GM19324 (cell line): Measurements from ENCODE around the gene EVI5.
"Not testable (repeated sequence)": the region's sequence is repeated elsewhere in the genome, so short reads cannot be mapped to it uniquely, and the experiment has no call there.

ENCODE experiments used
- ATAC-seq: cut with Tn5 transposase; IDR thresholded peaks from one replicate; pipeline ENCODE4 v1.9.1; 2021; ENCODE audit warnings: mild to moderate bottlenecking, moderate library complexity; ENCODE audit not compliant: unreplicated experiment, low FRiP score

The EVI5 gene

GRCh38 chr1:92795166-92795565 lies 10.3 kb upstream of the EVI5 start:
- ATAC-seq: no peak

GRCh38 chr1:92792340-92792782 lies 7.5 kb upstream of the EVI5 start:
- ATAC-seq: no peak

GRCh38 chr1:92791487-92792066 lies 6.7 kb upstream of the EVI5 start:
- no peak for ATAC-seq

GRCh38 chr1:92790867-92791266 lies 6.0 kb upstream of the EVI5 start:
- ATAC-seq: no peak

GRCh38 chr1:92790081-92790480 lies 5.2 kb upstream of the EVI5 start:
- ATAC-seq: no peak

GRCh38 chr1:92786111-92786901 lies 1.4 kb upstream of the EVI5 start:
- no peak for ATAC-seq

GRCh38 chr1:92784021-92784638 lies 778 bp downstream of the EVI5 start:
- ATAC-seq: no peak

GRCh38 chr1:92783550-92783949 lies 1.4 kb downstream of the EVI5 start:
- not testable (repeated sequence) for ATAC-seq

GRCh38 chr1:92778376-92778775 lies 6.5 kb downstream of the EVI5 start:
- ATAC-seq: no peak

GRCh38 chr1:92774407-92774806 lies 10.5 kb downstream of the EVI5 start:
- ATAC-seq: no peak

- not testable (repeated sequence) for ATAC-seq
These were observed 11.2 kb downstream of the EVI5 start for GRCh38 chr1:92773749-92774148.

GRCh38 chr1:92769856-92770255 lies 15.1 kb downstream of the EVI5 start:
- ATAC-seq: no peak

- ATAC-seq: no peak
These were observed 16.0 kb downstream of the EVI5 start for GRCh38 chr1:92768915-92769314.

- ATAC-seq: no peak
These were observed 16.6 kb downstream of the EVI5 start for GRCh38 chr1:92768296-92768695.

GRCh38 chr1:92764116-92764515 lies 20.8 kb downstream of the EVI5 start:
- ATAC-seq: no peak

- ATAC-seq: no peak
These were observed 22.6 kb downstream of the EVI5 start for GRCh38 chr1:92762355-92762754.

GRCh38 chr1:92759361-92759760 lies 25.5 kb downstream of the EVI5 start:
- ATAC-seq: no peak

GRCh38 chr1:92756537-92756936 lies 28.4 kb downstream of the EVI5 start:
- ATAC-seq: no peak

GRCh38 chr1:92755541-92756461 lies 29.1 kb downstream of the EVI5 start:
- no peak for ATAC-seq

GRCh38 chr1:92754719-92755050 lies 30.2 kb downstream of the EVI5 start:
- ATAC-seq: no peak
